Measurements from ENCODE around the gene C6orf52.
"Not testable (repeated sequence)": the region's sequence is repeated elsewhere in the genome, so short reads cannot be mapped to it uniquely, and the experiment has no call there.

C6orf52 gene

GRCh38 chr6:10690651-10691445 is 3.6 kb downstream of the C6orf52 start:
- peaks cover 11% of the 10 kb centered on the region for H3K4me1 ChIP-seq (ENCODE audit: control insufficient read depth, insufficient read depth, low read length)
- no peak overlapping the region for H3K4me3 ChIP-seq (ENCODE audit: low read length)
- no peak overlapping the region for H3K27ac ChIP-seq (ENCODE audit: low read depth, low read length)
- no peaks in the 10 kb centered on the region for H3K27me3 ChIP-seq (ENCODE audit: control insufficient read depth, insufficient read depth, low read length)
- H3K9ac ChIP-seq (ENCODE audit: low read length) = no peak overlapping the region
- peaks cover 2% of the 10 kb centered on the region for H3K36me3 ChIP-seq (ENCODE audit: control insufficient read depth, insufficient read depth, low read length)

GRCh38 chr6:10687582-10687981 is 6.8 kb downstream of the C6orf52 start:
- no peaks in the 10 kb centered on the region for H3K4me1 ChIP-seq (ENCODE audit: control insufficient read depth, insufficient read depth, low read length)
- H3K4me3 ChIP-seq (ENCODE audit: low read length) = no peak overlapping the region
- H3K27ac ChIP-seq (ENCODE audit: low read depth, low read length) = no peak overlapping the region
- no peaks in the 10 kb centered on the region for H3K36me3 ChIP-seq (ENCODE audit: control insufficient read depth, insufficient read depth, low read length)
- no peaks in the 10 kb centered on the region for H3K27me3 ChIP-seq (ENCODE audit: control insufficient read depth, insufficient read depth, low read length)
- no peak overlapping the region for H3K9ac ChIP-seq (ENCODE audit: low read length)

GRCh38 chr6:10686901-10687300 is 7.5 kb downstream of the C6orf52 start:
- Histone ChIP-seq H3K27ac (ENCODE audit: low read depth, low read length) (no peak overlapping the region), H3K4me1 (ENCODE audit: control insufficient read depth, insufficient read depth, low read length) (no peaks in the 10 kb centered on the region), H3K9ac (ENCODE audit: low read length) (no peak overlapping the region), H3K36me3 (ENCODE audit: control insufficient read depth, insufficient read depth, low read length) (no peaks in the 10 kb centered on the region), H3K27me3 (ENCODE audit: control insufficient read depth, insufficient read depth, low read length) (no peaks in the 10 kb centered on the region), H3K4me3 (ENCODE audit: low read length) (no peak overlapping the region)

GRCh38 chr6:10685092-10685915 is 9.1 kb downstream of the C6orf52 start:
- no peak overlapping the region for H3K4me3 ChIP-seq (ENCODE audit: low read length)
- H3K27ac ChIP-seq (ENCODE audit: low read depth, low read length) = no peak overlapping the region
- no peaks in the 10 kb centered on the region for H3K36me3 ChIP-seq (ENCODE audit: control insufficient read depth, insufficient read depth, low read length)
- H3K27me3 ChIP-seq (ENCODE audit: control insufficient read depth, insufficient read depth, low read length) = no peaks in the 10 kb centered on the region
- H3K9ac ChIP-seq (ENCODE audit: low read length) = no peak overlapping the region
- H3K4me1 ChIP-seq (ENCODE audit: control insufficient read depth, insufficient read depth, low read length) = no peaks in the 10 kb centered on the region

GRCh38 chr6:10684618-10685017 is 9.8 kb downstream of the C6orf52 start:
- Histone ChIP-seq H3K27me3 (ENCODE audit: control insufficient read depth, insufficient read depth, low read length) (no peaks in the 10 kb centered on the region), H3K4me3 (ENCODE audit: low read length) (no peak overlapping the region), H3K9ac (ENCODE audit: low read length) (no peak overlapping the region), H3K27ac (ENCODE audit: low read depth, low read length) (no peak overlapping the region), H3K36me3 (ENCODE audit: control insufficient read depth, insufficient read depth, low read length) (no peaks in the 10 kb centered on the region), H3K4me1 (ENCODE audit: control insufficient read depth, insufficient read depth, low read length) (no peaks in the 10 kb centered on the region)

- H3K4me3 ChIP-seq (ENCODE audit: low read length) = no peak overlapping the region
- no peak overlapping the region for H3K9ac ChIP-seq (ENCODE audit: low read length)
- H3K27ac ChIP-seq (ENCODE audit: low read depth, low read length) = no peak overlapping the region
- H3K4me1 ChIP-seq (ENCODE audit: control insufficient read depth, insufficient read depth, low read length) = no peaks in the 10 kb centered on the region
- no peaks in the 10 kb centered on the region for H3K36me3 ChIP-seq (ENCODE audit: control insufficient read depth, insufficient read depth, low read length)
- no peaks in the 10 kb centered on the region for H3K27me3 ChIP-seq (ENCODE audit: control insufficient read depth, insufficient read depth, low read length)
These were observed 11.9 kb downstream of the C6orf52 start for GRCh38 chr6:10682355-10682988.

DNA sequence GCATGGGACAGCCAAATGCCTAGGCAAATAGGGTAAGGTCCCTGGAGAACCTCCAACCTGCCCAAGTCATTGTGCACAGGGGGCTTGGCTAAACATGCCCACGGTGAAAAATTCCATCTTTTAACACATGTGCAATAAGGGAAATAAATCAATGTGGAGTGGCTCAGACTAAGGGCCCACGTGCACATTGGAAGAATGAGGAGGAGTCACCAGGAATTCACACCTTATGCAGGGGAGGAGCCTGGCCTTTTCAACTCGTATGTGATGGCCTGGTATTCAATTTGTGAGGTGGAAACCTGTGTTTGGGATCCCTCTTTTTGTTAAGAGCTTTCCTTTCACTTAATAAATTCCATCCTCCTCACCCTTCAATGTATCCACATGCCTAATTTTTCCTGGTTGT is 12.6 kb downstream of the C6orf52 start:
- Histone ChIP-seq H3K4me3 (ENCODE audit: low read length) (no peak overlapping the region), H3K9ac (ENCODE audit: low read length) (no peak overlapping the region), H3K27me3 (ENCODE audit: control insufficient read depth, insufficient read depth, low read length) (no peaks in the 10 kb centered on the region), H3K4me1 (ENCODE audit: control insufficient read depth, insufficient read depth, low read length) (no peaks in the 10 kb centered on the region), H3K27ac (ENCODE audit: low read depth, low read length) (no peak overlapping the region), H3K36me3 (ENCODE audit: control insufficient read depth, insufficient read depth, low read length) (no peaks in the 10 kb centered on the region)

- no peaks in the 10 kb centered on the region for H3K27me3 ChIP-seq (ENCODE audit: control insufficient read depth, insufficient read depth, low read length)
- no peaks in the 10 kb centered on the region for H3K36me3 ChIP-seq (ENCODE audit: control insufficient read depth, insufficient read depth, low read length)
- no peaks in the 10 kb centered on the region for H3K4me1 ChIP-seq (ENCODE audit: control insufficient read depth, insufficient read depth, low read length)
- no peak overlapping the region for H3K4me3 ChIP-seq (ENCODE audit: low read length)
- no peak overlapping the region for H3K9ac ChIP-seq (ENCODE audit: low read length)
- H3K27ac ChIP-seq (ENCODE audit: low read depth, low read length) = no peak overlapping the region
These were observed 16.0 kb downstream of the C6orf52 start for GRCh38 chr6:10678456-10678855.

- Histone ChIP-seq H3K27me3 (ENCODE audit: control insufficient read depth, insufficient read depth, low read length) (no peaks in the 10 kb centered on the region), H3K4me3 (ENCODE audit: low read length) (no peak overlapping the region), H3K9ac (ENCODE audit: low read length) (no peak overlapping the region), H3K4me1 (ENCODE audit: control insufficient read depth, insufficient read depth, low read length) (no peaks in the 10 kb centered on the region), H3K27ac (ENCODE audit: low read depth, low read length) (no peak overlapping the region), H3K36me3 (ENCODE audit: control insufficient read depth, insufficient read depth, low read length) (no peaks in the 10 kb centered on the region)
These were observed 18.0 kb downstream of the C6orf52 start for GRCh38 chr6:10676403-10676802.

- H3K27me3 ChIP-seq (ENCODE audit: control insufficient read depth, insufficient read depth, low read length) = peaks cover 3% of the 10 kb centered on the region
- H3K36me3 ChIP-seq (ENCODE audit: control insufficient read depth, insufficient read depth, low read length) = no peaks in the 10 kb centered on the region
- no peak overlapping the region for H3K4me3 ChIP-seq (ENCODE audit: low read length)
- no peaks in the 10 kb centered on the region for H3K4me1 ChIP-seq (ENCODE audit: control insufficient read depth, insufficient read depth, low read length)
- H3K9ac ChIP-seq (ENCODE audit: low read length) = no peak overlapping the region
- H3K27ac ChIP-seq (ENCODE audit: low read depth, low read length) = no peak overlapping the region
These were observed 26.1 kb downstream of the C6orf52 start for GRCh38 chr6:10668126-10668917.

DNA sequence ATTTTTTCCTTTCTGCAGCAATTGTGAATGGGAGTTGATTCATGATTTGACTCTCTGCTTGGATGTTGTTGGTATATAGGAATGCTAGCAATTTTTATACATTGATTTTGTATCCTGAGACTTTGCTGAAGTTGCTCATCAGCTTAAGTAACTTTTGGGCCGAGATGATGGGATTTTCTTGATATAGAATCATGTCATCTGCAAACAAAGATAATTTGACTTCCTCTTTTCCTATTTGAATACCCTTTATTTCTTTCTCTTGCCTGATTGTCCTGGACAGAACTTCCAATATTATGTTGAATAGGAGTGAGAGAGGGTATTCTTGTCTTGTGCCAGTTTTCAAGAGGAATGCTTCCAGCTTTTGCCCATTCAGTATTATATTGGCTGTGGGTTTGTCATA is 28.8 kb downstream of the C6orf52 start:
- H3K27me3 ChIP-seq (ENCODE audit: control insufficient read depth, insufficient read depth, low read length); H3K4me1 ChIP-seq (ENCODE audit: control insufficient read depth, insufficient read depth, low read length); H3K4me3 ChIP-seq (ENCODE audit: low read length); H3K27ac ChIP-seq (ENCODE audit: low read depth, low read length); H3K36me3 ChIP-seq (ENCODE audit: control insufficient read depth, insufficient read depth, low read length); H3K9ac ChIP-seq (ENCODE audit: low read length): not testable (repeated sequence)

DNA sequence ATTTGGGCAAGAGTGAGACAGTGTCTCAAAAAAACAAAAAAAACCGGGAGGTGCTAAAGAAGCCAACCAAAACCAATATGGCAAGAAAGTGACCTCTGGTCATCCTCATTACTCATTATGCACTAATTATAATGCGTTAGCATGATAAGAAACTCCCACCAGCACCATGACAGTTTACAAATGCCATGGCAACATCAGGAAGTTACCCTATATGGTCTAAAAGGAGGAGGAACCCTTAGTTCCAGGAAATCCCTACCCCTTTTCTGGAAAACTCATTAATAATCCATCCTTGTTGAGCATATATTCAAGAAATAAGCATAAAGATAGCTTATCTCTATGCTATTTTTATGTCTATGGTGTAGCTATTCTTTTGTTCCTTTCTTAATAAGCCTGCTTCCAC is 31.7 kb downstream of the C6orf52 start:
- H3K27me3 ChIP-seq (ENCODE audit: control insufficient read depth, insufficient read depth, low read length) = no peaks in the 10 kb centered on the region
- H3K9ac ChIP-seq (ENCODE audit: low read length) = no peak overlapping the region
- H3K36me3 ChIP-seq (ENCODE audit: control insufficient read depth, insufficient read depth, low read length) = no peaks in the 10 kb centered on the region
- H3K4me3 ChIP-seq (ENCODE audit: low read length) = no peak overlapping the region
- no peaks in the 10 kb centered on the region for H3K4me1 ChIP-seq (ENCODE audit: control insufficient read depth, insufficient read depth, low read length)
- H3K27ac ChIP-seq (ENCODE audit: low read depth, low read length) = no peak overlapping the region
